GM19324 (cell line): ENCODE data around the gene RRBP1.

Experiments used
- ATAC-seq: cut with Tn5 transposase; IDR thresholded peaks from one replicate; pipeline ENCODE4 v1.9.1; 2021; ENCODE audit warnings: mild to moderate bottlenecking, moderate library complexity; ENCODE audit not compliant: unreplicated experiment, low FRiP score

RRBP1 gene

GRCh38 chr20:17614176-17614811 lies 67.7 kb downstream of the RRBP1 start:
- ATAC-seq, result no peak

- no peak for ATAC-seq
These were observed 68.5 kb downstream of the RRBP1 start for GRCh38 chr20:17613328-17614175.

GRCh38 chr20:17612992-17613327 lies 69.1 kb downstream of the RRBP1 start:
- no peak for ATAC-seq

- ATAC-seq, result no peak
These were observed 69.6 kb downstream of the RRBP1 start for GRCh38 chr20:17612287-17612991.

- no peak for ATAC-seq
These were observed 70.3 kb downstream of the RRBP1 start for GRCh38 chr20:17611540-17612286.

- ATAC-seq, result no peak
These were observed 70.8 kb downstream of the RRBP1 start for GRCh38 chr20:17611290-17611539.

GRCh38 chr20:17610566-17611289 lies 71.3 kb downstream of the RRBP1 start:
- ATAC-seq, result no peak

- no peak for ATAC-seq
These were observed 72.1 kb downstream of the RRBP1 start for GRCh38 chr20:17609811-17610377.

GRCh38 chr20:17608701-17609497 lies 73.1 kb downstream of the RRBP1 start:
- no peak for ATAC-seq

GRCh38 chr20:17606001-17606400 lies 76.0 kb downstream of the RRBP1 start:
- ATAC-seq, result no peak

GRCh38 chr20:17605131-17605660 lies 76.8 kb downstream of the RRBP1 start:
- no peak for ATAC-seq

GRCh38 chr20:17602493-17602892 lies 79.5 kb downstream of the RRBP1 start:
- no peak for ATAC-seq

- no peak for ATAC-seq
These were observed 80.1 kb downstream of the RRBP1 start for GRCh38 chr20:17601957-17602356.

- no peak for ATAC-seq
These were observed 84.0 kb downstream of the RRBP1 start for GRCh38 chr20:17598013-17598550.

- ATAC-seq, result no peak
These were observed 86.2 kb downstream of the RRBP1 start for GRCh38 chr20:17595856-17596255.

- no peak for ATAC-seq
These were observed 87.6 kb downstream of the RRBP1 start for GRCh38 chr20:17594443-17594842.

GRCh38 chr20:17593902-17594301 lies 88.1 kb downstream of the RRBP1 start:
- ATAC-seq, result no peak

- no peak for ATAC-seq
These were observed 91.8 kb downstream of the RRBP1 start for GRCh38 chr20:17590245-17590644.
